KOPT-K1 (cell line): ENCODE data around the gene LRRC61.

ENCODE experiments used
- H3K27ac ChIP-seq: fragments of 200-600 bp; sonication (generic); 2 replicates; pipeline ENCODE4 v1.5.1; 2016; ENCODE audit warnings: antibody characterized with exemption, mild to moderate bottlenecking, low read depth, low read length; ENCODE audit not compliant: poor library complexity, severe bottlenecking
- H3K36me3 ChIP-seq: fragments of 200-600 bp; sonication (generic); 2 replicates; pipeline ENCODE4 v1.5.1; 2017; ENCODE audit warnings: antibody characterized with exemption, mild to moderate bottlenecking, low read length, moderate library complexity; ENCODE audit not compliant: insufficient read depth
- H3K9me3 ChIP-seq: fragments of 200-600 bp; sonication (generic); 2 replicates; pipeline ENCODE4 v1.5.1; 2017; ENCODE audit warnings: antibody characterized with exemption, low read length, mild to moderate bottlenecking; ENCODE audit not compliant: insufficient read depth, poor library complexity, severe bottlenecking

LRRC61 gene

DNA sequence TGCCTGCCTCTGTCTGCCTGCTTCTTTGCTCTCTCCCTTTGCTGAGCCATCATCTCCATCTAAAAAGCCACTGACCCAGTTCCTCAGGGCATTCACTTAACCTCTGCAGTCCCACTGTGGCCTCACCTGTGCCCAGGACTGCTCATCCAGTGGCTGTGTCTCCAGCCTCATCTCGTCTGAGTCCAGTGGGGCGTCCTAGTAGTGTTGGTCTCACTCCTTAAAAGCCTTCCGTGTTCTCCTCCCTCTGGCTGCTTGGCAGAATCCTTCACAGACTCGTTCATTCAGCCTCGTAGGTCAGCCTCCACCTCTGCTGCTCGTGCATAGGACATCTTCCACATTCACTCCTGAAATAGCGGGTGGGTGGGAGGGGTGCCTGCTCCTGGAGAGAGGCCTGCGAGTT, 11.0 kb downstream of the LRRC61 start:
- Histone ChIP-seq H3K9me3 (no peaks in the 10 kb centered on the region), H3K36me3 (peaks cover 89% of the 10 kb centered on the region), H3K27ac (no peak overlapping the region)

DNA sequence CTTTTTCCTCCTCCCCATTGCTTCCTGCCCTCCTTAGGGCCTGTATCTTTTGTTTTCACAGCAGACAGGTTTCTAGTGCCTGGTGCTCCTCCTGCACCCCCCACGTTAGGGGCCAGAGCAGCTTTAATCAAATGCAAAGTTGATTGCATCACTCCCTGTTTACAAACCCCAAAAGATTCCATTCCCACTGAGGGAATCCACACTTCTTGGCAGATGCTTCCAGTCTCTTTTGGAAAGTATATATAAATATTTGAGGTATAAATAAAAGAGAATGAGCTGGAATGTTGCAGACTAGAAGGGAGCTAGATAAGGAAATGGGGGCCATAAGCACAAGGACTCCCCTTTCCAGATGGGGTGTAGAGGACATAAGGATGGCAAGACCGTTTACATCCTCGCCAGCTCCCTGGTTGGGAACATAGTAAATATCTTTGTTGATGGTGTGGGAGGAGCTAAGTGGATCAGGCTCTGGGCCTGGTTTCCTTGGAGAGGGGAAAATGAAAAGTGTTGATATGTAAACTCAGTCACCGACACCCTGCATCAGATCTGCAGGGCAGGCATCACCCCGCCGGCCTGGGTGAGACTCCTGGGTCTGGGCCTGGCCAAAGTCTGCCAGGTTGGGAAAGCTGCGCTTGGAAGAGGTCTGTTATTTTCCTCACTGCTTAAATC, 12.1 kb downstream of the LRRC61 start:
- peaks cover 87% of the 10 kb centered on the region for H3K36me3 ChIP-seq
- H3K27ac ChIP-seq = no peak overlapping the region
- H3K9me3 ChIP-seq = no peaks in the 10 kb centered on the region

DNA sequence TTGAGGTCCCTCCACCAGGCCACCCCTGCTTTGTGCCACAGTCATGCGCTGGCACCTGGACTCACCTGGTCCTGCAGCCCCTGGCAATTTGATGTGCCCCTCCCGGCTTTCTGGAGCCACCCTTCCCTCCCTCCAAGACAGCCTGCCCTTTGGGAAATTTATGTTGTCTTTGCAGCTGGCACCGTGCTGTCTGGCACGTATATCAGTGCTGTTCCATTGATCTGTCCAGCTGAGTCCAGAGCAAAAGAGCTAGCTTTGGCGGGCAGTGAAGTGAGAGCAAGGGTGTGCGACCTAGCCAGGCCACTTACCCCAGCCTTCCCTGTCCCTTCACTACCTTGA, 12.6 kb downstream of the LRRC61 start:
- no peak overlapping the region for H3K27ac ChIP-seq
- peaks cover 82% of the 10 kb centered on the region for H3K36me3 ChIP-seq
- no peaks in the 10 kb centered on the region for H3K9me3 ChIP-seq

DNA sequence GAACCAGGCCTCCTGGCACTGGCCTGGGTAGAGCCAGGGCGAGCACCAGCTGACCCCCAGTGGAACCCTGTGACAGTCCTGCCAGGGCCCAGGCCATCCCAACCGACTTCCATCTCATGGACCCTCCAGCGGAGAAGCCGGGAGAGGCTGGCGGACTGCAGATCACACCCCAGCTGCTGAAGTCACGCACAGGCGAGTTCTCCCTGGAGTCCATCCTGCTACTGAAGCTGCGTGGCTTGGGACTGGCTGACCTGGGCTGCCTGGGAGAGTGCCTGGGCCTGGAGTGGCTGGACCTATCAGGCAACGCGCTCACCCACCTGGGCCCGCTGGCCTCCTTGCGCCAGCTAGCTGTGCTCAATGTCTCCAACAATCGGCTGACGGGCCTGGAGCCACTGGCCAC, 13.6 kb downstream of the LRRC61 start:
- H3K9me3 ChIP-seq = no peaks in the 10 kb centered on the region
- H3K36me3 ChIP-seq = peaks cover 72% of the 10 kb centered on the region
- H3K27ac ChIP-seq = no peak overlapping the region

DNA sequence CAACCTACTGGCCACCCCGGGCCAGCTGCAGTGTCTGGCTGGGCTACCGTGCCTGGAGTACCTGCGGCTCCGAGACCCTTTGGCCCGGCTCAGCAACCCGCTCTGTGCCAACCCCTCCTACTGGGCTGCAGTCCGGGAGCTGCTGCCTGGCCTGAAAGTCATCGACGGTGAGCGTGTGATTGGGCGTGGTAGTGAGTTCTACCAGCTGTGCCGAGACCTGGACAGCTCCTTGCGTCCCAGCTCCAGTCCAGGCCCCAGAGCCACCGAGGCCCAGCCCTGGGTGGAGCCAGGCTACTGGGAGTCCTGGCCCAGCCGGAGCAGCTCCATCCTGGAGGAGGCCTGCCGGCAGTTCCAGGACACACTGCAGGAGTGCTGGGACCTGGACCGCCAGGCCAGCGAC, 14.0 kb downstream of the LRRC61 start:
- peaks cover 69% of the 10 kb centered on the region for H3K36me3 ChIP-seq
- no peaks in the 10 kb centered on the region for H3K9me3 ChIP-seq
- no peak overlapping the region for H3K27ac ChIP-seq

DNA sequence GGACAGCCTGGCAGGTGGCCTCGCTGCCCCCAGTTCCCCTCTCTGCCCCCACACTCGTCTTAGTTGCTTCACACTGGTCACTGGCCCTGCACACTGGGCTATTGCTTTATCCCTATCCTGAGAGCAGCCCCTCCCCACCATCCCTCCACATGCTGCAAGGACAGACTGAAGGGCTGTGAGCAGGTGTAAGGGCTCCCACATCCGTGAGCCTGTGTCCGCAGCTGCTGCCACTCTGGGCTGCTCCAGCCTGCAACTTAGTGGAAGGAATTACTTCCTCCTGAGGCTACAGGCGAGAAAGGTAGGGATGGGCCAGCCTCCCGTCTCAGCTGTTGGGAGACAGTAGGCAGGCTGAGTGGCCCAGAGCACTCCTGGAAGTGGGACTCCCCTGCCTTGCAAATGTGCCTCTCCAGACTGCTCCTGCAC, 14.5 kb downstream of the LRRC61 start:
- Histone ChIP-seq H3K36me3 (peaks cover 69% of the 10 kb centered on the region), H3K9me3 (no peaks in the 10 kb centered on the region), H3K27ac (no peak overlapping the region)

DNA sequence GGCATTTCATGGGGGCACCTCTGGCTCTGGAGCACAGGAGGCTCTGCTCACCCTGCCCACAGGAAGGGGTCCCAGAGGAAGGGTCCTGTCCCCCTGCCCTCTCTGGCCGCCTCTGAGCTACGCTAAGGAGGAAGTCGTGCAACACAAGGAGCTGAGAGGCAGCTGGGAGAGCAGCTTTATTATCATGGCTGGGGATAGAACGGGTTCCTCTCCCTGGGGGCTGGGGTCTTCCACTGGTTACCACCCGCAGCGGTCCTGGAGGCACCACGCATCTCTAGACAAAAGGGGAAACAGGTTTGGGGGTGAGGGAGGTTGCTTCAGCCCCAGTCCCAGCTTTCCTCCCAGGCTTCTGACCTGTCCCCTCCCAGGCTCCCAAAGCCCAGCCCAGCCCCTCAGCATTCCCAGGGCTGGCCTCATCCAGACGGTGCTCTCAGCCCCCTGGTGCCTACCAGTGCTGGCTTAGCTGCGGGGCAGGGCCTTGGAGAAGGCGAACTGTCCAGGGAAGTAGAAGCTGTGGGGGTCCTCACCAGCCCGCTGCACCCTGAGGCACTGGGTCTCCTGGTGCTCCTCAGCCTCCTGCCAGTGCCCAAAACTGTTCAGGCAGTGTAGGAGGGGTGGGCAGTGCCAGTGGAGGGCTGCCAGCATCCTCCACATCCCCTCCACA, 15.1 kb downstream of the LRRC61 start:
- H3K36me3 ChIP-seq = peaks cover 62% of the 10 kb centered on the region
- H3K9me3 ChIP-seq = no peaks in the 10 kb centered on the region
- no peak overlapping the region for H3K27ac ChIP-seq

DNA sequence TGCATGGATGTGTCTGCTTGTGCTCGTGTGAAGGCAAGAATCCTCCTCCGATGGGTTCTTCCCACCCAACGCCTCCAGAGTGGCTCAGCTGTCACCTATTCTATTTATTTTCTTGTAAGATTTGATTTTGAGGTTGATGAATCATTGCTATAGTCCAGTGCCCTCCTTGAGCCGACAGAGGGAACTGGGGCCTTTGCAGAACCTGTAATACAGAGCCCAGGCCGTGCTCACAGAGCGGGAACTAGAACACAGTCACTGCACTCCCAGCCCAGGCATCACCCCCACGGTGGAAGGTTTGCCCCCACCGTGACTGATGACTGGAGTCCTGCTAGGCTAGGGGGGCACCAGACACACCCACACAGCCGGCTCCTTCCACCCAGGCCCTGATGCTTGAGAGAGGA, 16.3 kb downstream of the LRRC61 start:
- Histone ChIP-seq H3K9me3 (peaks cover 9% of the 10 kb centered on the region), H3K27ac (no peak overlapping the region), H3K36me3 (peaks cover 65% of the 10 kb centered on the region)

DNA sequence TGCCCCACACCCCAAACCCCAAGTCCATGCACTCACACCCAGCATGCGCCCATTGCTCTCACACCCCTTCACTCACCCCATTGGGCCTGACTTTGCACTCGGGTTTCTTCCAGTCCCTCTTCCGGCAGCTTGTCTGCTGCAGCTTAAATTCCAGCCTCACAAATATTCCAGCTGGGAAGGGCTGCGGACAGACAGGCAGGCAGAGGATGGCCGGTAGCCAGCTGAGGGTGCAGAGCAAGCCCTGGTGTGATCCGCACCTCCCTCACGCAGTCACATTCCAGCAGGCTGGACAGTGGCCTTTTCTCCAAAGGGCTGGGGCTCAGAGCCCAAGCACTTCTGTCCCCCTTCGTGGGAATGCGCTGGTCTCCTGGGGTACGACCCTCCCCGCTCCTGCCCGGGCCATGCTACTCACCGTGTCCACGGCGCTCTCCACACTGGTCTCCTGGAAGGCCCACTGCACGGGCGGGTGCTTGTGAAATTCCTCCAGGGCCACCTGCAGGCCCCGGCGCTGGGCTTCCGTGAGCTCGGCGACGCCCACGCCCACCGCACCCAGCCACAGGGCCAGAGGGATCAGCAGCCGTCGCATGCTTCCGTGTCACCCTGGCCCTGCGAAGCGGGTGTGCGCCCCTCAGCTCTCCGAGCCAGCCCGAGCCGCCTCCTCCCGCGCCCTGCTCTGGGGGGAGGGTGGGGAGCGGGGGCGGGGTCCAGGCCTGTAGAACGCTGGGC, 17.0 kb downstream of the LRRC61 start:
- Histone ChIP-seq H3K27ac (no peak overlapping the region), H3K9me3 (peaks cover 9% of the 10 kb centered on the region), H3K36me3 (peaks cover 67% of the 10 kb centered on the region)

DNA sequence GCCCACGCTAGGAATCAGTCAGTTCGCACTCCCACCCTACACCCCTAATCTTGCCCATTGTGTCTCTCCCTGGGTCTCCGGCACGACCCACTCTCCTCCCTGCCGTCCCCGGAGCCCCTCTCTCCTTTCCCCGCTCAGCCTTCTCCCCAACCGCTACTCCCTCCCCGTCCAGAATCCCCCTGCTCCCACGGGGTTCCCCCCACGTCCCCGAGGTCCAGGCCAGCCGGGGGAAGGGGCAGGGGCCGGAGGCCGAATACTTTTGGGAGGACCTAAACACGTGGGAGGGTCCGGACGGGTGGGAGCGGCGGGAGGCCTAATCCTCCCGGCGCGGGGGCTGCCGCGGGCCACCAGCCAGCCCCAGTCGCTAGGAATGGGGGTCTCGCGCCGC, 17.7 kb downstream of the LRRC61 start:
- no peak overlapping the region for H3K27ac ChIP-seq
- peaks cover 61% of the 10 kb centered on the region for H3K36me3 ChIP-seq
- H3K9me3 ChIP-seq = peaks cover 9% of the 10 kb centered on the region

DNA sequence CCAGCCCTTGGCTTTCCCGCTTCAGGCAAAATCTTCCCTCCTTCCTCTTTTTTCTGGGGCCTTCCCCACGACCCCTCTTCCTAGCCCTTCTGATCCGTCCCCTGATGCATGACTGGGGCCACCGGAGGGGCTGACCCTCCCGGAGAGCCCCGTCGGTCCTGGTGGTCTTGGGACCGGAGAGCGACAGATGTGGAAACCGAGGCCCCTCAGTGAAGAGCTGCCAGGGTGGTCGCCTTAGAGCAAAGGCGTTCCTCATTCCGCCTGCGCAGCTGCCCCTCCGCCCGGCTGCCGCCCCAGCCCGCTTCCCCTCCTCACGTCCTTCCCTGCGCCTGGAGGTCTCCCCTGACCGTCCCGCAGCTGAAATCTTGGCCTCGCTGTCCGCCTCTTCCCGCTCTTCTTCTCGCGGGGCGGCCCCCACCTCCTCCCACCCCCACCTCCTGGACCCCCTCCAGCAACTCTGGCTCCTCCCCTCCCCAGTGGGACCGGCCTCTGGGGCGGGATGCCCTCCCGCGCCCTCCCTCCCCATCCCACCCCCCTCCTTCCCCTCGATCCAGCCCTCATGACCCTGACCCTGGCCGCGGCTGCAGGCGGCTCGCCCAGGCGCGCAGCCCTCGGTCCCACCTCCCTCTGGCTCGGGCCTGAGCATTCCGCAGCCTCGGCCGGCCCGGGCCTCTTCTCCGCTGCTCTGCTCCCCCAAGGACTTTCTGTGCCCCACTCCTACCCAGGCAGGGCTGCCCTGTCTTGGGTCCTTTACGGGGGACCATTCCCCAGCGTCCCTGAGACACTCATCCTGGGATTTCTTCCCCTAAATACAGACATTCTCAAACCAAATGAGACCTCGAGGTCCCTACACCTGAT, 18.3 kb downstream of the LRRC61 start, which contains the start of gene RARRES2:
RARRES2 (minus strand) TSS at position 367 of the 858 bp plus-strand sequence. CDS start 1,020 bp downstream, outside the sequence.
- Histone ChIP-seq H3K9me3 (peaks cover 9% of the 10 kb centered on the region), H3K27ac (no peak within 1 kb of the TSS), H3K36me3 (peaks cover 54% of the 10 kb centered on the region)

DNA sequence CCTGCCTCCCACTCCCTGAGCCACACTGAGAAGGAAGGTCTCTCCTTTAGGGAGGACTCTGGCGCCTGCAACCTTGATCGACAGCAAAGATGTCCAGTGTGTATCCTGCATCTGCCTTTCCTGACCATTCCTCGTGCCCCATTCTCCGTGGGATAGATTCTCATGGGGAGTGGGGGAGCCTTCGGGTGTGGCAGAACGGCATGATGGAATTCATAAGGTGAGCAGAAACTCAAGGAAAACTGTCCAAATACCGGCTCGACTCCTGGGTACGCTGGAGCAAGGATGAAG, 18.9 kb downstream of the LRRC61 start:
- Histone ChIP-seq H3K36me3 (peaks cover 49% of the 10 kb centered on the region), H3K9me3 (peaks cover 9% of the 10 kb centered on the region), H3K27ac (no peak overlapping the region)

DNA sequence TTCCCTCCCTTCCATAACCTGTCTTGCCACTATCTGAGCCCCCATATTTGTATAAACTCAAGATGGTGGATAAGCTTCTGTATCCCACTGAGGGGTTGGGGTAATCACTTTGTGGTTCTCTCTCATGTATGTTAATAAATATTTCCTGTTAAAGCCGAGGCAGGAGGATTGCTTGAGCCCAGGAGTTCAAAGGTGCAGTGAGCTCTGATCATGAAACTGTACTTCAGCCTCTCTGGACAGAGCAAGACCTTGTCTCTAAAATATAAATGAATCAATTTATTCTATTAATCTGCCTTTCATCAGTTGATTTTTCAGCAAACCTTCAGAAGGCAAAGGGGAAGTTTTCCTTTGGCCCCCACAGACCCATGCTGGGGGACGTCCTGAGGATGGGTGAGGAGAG, 20.1 kb downstream of the LRRC61 start:
- no peak overlapping the region for H3K27ac ChIP-seq
- H3K36me3 ChIP-seq = peaks cover 37% of the 10 kb centered on the region
- H3K9me3 ChIP-seq = peaks cover 9% of the 10 kb centered on the region

DNA sequence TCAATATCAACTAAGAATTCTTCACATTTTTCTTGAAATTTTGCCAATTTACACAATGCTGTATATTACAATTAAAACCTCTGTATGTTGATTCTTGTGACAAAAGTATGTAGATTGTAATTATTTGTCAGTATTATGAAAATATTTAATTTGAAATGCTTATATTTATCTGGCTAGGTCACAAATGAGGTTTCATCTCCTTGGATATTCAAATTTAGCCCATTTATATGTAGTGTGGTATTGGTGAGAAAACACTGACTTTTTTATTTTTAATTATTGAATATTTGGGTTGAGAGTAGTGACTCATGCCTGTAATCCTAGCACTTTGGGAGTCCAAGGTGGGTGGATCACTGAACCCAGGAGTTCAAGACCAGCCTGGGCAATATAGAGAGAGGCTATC, 21.1 kb downstream of the LRRC61 start:
- Histone ChIP-seq H3K36me3 (peaks cover 26% of the 10 kb centered on the region), H3K9me3 (peaks cover 9% of the 10 kb centered on the region)

DNA sequence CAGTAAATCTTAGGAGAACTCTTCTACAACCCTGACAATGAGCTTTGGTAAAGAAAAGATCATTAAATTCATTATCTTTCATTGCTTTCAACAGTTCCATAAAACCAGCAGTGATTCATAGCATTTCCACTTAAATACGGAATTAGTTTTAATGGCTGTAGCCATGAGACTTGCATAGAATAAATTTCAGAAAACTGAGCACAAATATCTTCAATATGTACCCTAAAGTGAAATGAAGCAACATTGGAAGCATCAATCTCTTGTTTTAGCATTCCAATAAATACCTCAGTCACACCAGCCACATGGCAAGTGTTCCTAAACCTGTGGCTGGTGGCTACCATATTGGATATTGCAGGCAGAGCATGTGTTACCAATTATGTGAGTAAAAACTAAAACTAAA, 21.9 kb downstream of the LRRC61 start:
- no peak overlapping the region for H3K27ac ChIP-seq
- H3K9me3 ChIP-seq = peaks cover 9% of the 10 kb centered on the region
- H3K36me3 ChIP-seq = peaks cover 20% of the 10 kb centered on the region

More for the DNA sequence above, 21.1 kb downstream of the LRRC61 start:
- H3K27ac ChIP-seq = no peak overlapping the region
